Measurements from ENCODE around the gene SORCS2.

SORCS2 gene

DNA sequence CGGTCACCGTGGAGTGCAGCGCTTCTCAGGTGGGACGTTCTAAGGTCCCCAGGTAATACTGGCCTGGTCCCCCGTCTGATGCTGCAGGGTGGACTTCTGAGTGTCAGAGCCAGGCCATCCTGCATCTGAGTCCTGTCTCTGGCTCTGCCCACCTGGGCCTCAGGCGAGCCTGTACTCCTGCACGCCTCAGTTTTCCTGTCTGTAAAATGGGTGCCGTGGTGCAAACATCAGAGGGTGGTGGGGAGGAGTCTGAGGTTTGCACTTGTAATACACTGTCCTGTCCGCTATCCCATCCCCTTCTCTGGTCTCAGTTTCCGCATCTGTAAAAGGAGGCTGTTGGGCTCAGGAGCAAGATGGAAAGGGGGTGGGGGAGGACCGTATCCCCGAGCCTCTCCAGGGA is 41.3 kb downstream of the SORCS2 start:
- H3K36me3 ChIP-seq (ENCODE audit: control insufficient read depth in 2 of 2, insufficient read depth in 1 of 2, low read length in 2 of 2), result no peaks in the 10 kb centered on the region
- no peaks in the 10 kb centered on the region for H3K9me3 ChIP-seq (ENCODE audit: control insufficient read depth, insufficient read depth, low read depth, low read length)
- CTCF ChIA-PET, result no interaction called here
- no peaks in the 10 kb centered on the region for H3K4me1 ChIP-seq (ENCODE audit: control insufficient read depth, insufficient read depth, low read length)
- TF ChIP-seq ZNF658 (tag by site-specific recombination; IDR thresholded peaks at IDR 0.05) (no peak), ZNF214 (tag by site-specific recombination; IDR thresholded peaks at IDR 0.05; ENCODE audit: borderline replicate concordance) (no peak), ZNF37A (tag by site-specific recombination; IDR thresholded peaks at IDR 0.05) (no peak), ZNF521 (tag by site-specific recombination; IDR thresholded peaks at IDR 0.05) (no peak), ZNF571 (tag by site-specific recombination; IDR thresholded peaks at IDR 0.05) (no peak), ZNF112 (tag by site-specific recombination; IDR thresholded peaks at IDR 0.05) (no peak), GLI4 (tag by site-specific recombination; IDR thresholded peaks at IDR 0.05) (no peak), ZNF76 (tag by site-specific recombination; IDR thresholded peaks at IDR 0.05; ENCODE audit: borderline replicate concordance, low read depth) (no peak), ZNF560 (tag by site-specific recombination; IDR thresholded peaks at IDR 0.05; ENCODE audit: borderline replicate concordance) (no peak)
- TF ChIP-seq, protein P1, sequence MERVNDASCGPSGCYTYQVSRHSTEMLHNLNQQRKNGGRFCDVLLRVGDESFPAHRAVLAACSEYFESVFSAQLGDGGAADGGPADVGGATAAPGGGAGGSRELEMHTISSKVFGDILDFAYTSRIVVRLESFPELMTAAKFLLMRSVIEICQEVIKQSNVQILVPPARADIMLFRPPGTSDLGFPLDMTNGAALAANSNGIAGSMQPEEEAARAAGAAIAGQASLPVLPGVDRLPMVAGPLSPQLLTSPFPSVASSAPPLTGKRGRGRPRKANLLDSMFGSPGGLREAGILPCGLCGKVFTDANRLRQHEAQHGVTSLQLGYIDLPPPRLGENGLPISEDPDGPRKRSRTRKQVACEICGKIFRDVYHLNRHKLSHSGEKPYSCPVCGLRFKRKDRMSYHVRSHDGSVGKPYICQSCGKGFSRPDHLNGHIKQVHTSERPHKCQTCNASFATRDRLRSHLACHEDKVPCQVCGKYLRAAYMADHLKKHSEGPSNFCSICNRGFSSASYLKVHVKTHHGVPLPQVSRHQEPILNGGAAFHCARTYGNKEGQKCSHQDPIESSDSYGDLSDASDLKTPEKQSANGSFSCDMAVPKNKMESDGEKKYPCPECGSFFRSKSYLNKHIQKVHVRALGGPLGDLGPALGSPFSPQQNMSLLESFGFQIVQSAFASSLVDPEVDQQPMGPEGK (tag by site-specific recombination; IDR thresholded peaks at IDR 0.05), result no peak
- POLR2A ChIA-PET, result no interaction called here
- H3K27ac ChIP-seq (ENCODE audit: extremely low read depth, low read depth, low read length), result no peak overlapping the region
- no peak overlapping the region for H3K4me3 ChIP-seq (ENCODE audit: low read depth, low read length)

DNA sequence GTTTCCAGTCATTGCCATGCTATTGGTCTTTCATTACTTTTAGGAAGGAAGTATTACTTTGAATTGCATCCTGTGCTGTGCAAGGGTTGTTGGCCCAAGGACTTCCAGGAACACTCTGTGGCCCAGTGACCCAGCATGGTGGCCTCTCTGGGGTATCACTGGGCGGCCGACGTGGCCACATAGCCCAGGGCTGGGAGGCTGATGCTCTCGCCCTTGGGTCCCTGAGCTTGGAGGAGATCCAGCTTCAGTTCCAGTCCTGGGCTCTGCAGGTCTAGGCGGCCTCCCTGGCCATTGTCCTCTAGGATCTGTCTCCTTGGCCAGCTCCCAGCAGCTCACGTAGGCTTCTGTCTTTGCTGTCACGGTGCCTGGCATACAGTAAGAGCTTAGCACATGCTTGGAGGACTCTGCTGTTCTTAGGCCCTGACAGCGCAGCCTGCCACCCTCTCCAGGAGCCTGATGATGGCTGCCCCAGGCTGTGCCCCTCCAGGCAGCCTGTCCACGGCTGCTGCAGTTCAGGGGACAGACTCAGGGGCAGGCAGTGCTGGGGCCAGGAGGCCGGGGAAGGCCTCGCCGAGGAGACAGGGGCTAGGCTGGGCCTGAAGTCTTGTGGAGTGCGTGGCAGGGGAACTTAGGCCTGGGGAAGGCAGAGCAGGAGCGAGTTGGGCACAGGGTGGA is 42.2 kb downstream of the SORCS2 start:
- no peak overlapping the region for H3K27ac ChIP-seq (ENCODE audit: extremely low read depth, low read depth, low read length)
- H3K4me3 ChIP-seq (ENCODE audit: low read depth, low read length), result no peak overlapping the region
- CTCF ChIA-PET, result no interaction called here
- no peaks in the 10 kb centered on the region for H3K9me3 ChIP-seq (ENCODE audit: control insufficient read depth, insufficient read depth, low read depth, low read length)
- H3K36me3 ChIP-seq (ENCODE audit: control insufficient read depth in 2 of 2, insufficient read depth in 1 of 2, low read length in 2 of 2), result no peaks in the 10 kb centered on the region
- TF ChIP-seq GLIS2 (tag by site-specific recombination; IDR thresholded peaks at IDR 0.05) (no peak), ZNF654 (tag by site-specific recombination; IDR thresholded peaks at IDR 0.05; ENCODE audit: low read depth) (no peak), ZNF140 (tag by site-specific recombination; IDR thresholded peaks at IDR 0.05) (no peak), ZNF394 (tag by site-specific recombination; IDR thresholded peaks at IDR 0.05; ENCODE audit: borderline replicate concordance) (no peak), ZNF274 (IDR thresholded peaks at IDR 0.05; ENCODE audit: low read length) (no peak), ZNF274 (tag by site-specific recombination; IDR thresholded peaks at IDR 0.05; ENCODE audit: borderline replicate concordance) (no peak), ZNF544 (tag by site-specific recombination; IDR thresholded peaks at IDR 0.05) (no peak), ZNF112 (tag by site-specific recombination; IDR thresholded peaks at IDR 0.05) (no peak), ZNF660 (tag by site-specific recombination; IDR thresholded peaks at IDR 0.05) (no peak), HOXC10 (CRISPR knock-in tag; IDR thresholded peaks at IDR 0.05) (no peak), SP3 (tag by site-specific recombination; IDR thresholded peaks at IDR 0.05) (no peak), ZSCAN16 (tag by site-specific recombination; IDR thresholded peaks at IDR 0.05) (no peak), ZNF202 (tag by site-specific recombination; IDR thresholded peaks at IDR 0.05; ENCODE audit: borderline replicate concordance) (no peak)
- TF ChIP-seq, protein P2, sequence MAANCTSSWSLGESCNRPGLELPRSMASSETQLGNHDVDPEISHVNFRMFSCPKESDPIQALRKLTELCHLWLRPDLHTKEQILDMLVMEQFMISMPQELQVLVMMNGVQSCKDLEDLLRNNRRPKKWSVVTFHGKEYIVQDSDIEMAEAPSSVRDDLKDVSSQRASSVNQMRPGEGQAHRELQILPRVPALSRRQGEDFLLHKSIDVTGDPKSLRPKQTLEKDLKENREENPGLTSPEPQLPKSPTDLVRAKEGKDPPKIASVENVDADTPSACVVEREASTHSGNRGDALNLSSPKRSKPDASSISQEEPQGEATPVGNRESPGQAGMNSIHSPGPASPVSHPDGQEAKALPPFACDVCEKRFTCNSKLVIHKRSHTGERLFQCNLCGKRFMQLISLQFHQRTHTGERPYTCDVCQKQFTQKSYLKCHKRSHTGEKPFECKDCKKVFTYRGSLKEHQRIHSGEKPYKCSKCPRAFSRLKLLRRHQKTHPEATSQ (tag by site-specific recombination; IDR thresholded peaks at IDR 0.05), result no peak
- POLR2A ChIA-PET, result no interaction called here
- no peaks in the 10 kb centered on the region for H3K4me1 ChIP-seq (ENCODE audit: control insufficient read depth, insufficient read depth, low read length)

Data from HEK293 (cell line).